OCI-LY3 (cell line): ENCODE results near the gene MED25.

Experiments used
- EZH2phosphoT487 ChIP-seq: fragments of 200-600 bp; shearing (Covaris generic); IDR thresholded peaks from 2 replicates; pipeline ENCODE4 v1.6.1; 2018; ENCODE audit warnings: antibody characterized with exemption, mixed run types, low read depth
- TF ChIP-seq, protein P1 (sequence below): fragments of 200-600, 300-600 bp; sonication (generic); IDR thresholded peaks from 2 replicates; pipeline ENCODE4 v1.5.1; 2014; ENCODE audit warnings: antibody characterized with exemption, low read length, low read depth

DNA sequence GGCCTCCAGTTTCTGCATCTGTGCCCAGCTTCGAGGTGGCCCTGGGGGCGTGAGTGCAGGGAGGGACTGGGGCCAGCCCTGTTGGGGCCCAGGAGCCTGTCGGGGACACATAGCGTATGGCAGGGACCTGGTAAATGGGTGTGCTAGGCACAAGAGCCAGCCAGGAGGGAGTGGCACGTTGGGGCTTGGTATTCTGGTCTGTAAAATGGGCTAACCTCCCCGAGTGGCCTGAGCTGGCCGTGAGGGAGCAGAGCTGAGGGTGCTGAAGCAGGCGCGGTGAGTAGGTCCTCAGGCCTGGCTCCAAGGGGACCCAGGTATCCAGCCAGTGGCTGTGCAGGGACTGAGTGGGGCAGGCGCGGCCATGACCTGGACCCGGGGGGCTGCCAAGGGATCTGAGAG, 37.2 kb downstream of the MED25 start:
- TF ChIP-seq, protein P1, sequence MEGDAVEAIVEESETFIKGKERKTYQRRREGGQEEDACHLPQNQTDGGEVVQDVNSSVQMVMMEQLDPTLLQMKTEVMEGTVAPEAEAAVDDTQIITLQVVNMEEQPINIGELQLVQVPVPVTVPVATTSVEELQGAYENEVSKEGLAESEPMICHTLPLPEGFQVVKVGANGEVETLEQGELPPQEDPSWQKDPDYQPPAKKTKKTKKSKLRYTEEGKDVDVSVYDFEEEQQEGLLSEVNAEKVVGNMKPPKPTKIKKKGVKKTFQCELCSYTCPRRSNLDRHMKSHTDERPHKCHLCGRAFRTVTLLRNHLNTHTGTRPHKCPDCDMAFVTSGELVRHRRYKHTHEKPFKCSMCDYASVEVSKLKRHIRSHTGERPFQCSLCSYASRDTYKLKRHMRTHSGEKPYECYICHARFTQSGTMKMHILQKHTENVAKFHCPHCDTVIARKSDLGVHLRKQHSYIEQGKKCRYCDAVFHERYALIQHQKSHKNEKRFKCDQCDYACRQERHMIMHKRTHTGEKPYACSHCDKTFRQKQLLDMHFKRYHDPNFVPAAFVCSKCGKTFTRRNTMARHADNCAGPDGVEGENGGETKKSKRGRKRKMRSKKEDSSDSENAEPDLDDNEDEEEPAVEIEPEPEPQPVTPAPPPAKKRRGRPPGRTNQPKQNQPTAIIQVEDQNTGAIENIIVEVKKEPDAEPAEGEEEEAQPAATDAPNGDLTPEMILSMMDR: no peak
- no peak for TF ChIP-seq EZH2phosphoT487
